MM.1S (cell line): ENCODE measurements around the gene MOCOS.

ENCODE experiments used
- DNase-seq: peaks from one replicate; pipeline ENCODE4 v3.0.0-alpha.2; 2015
- H2AFZ ChIP-seq: fragments of 300-600 bp; sonication (generic); 2 replicates; pipeline ENCODE4 v1.6.0; 2016; ENCODE audit warnings: antibody characterized with exemption, low read length
- H3F3A ChIP-seq: fragments of 300-600 bp; sonication (generic); 2 replicates; pipeline ENCODE4 v1.6.1; 2016; ENCODE audit warnings: mild to moderate bottlenecking, antibody characterized with exemption, low read length, moderate library complexity, mixed read lengths; ENCODE audit not compliant: insufficient read depth
- H3K27ac ChIP-seq: fragments of 300-600 bp; sonication (generic); 2 replicates; pipeline ENCODE4 v1.5.1; 2016; ENCODE audit warnings: mild to moderate bottlenecking, low read length
- H3K27me3 ChIP-seq: fragments of 300-600 bp; sonication (generic); replicated peaks from 2 replicates; pipeline ENCODE4 v1.6.0; 2016; ENCODE audit warnings: low read length; ENCODE audit not compliant: insufficient read depth
- H3K36me3 ChIP-seq: fragments of 300-600 bp; sonication (generic); replicated peaks from 2 replicates; pipeline ENCODE4 v1.6.1; 2016; ENCODE audit warnings: mild to moderate bottlenecking, low read length, mixed read lengths; ENCODE audit not compliant: insufficient read depth
- H3K4me1 ChIP-seq: fragments of 300-600 bp; sonication (generic); 2 replicates; pipeline ENCODE4 v1.6.1; 2016; ENCODE audit warnings: low read length, mixed read lengths
- H3K4me2 ChIP-seq: fragments of 300-600 bp; sonication (generic); 2 replicates; pipeline ENCODE4 v1.6.0; 2016; ENCODE audit warnings: low read depth, low read length
- H3K4me3 ChIP-seq: fragments of 300-600 bp; sonication (generic); 2 replicates; pipeline ENCODE4 v1.5.1; 2016; ENCODE audit warnings: low read length, mixed read lengths
- H3K79me2 ChIP-seq: fragments of 300-600 bp; sonication (generic); 2 replicates; pipeline ENCODE4 v1.6.1; 2016; ENCODE audit warnings: mixed run types, low read length, mixed read lengths
- H3K9ac ChIP-seq: fragments of 300-600 bp; sonication (generic); 2 replicates; pipeline ENCODE4 v1.6.1; 2016; ENCODE audit warnings: low read length, mixed read lengths
- H3K9me2 ChIP-seq: fragments of 300-600 bp; sonication (generic); replicated peaks from 2 replicates; pipeline ENCODE4 v1.6.1; 2016; ENCODE audit warnings: mild to moderate bottlenecking, low read length, mixed read lengths; ENCODE audit not compliant: insufficient read depth
- H3K9me3 ChIP-seq: fragments of 300-600 bp; sonication (generic); replicated peaks from 2 replicates; pipeline ENCODE4 v1.6.1; 2016; ENCODE audit warnings: mild to moderate bottlenecking, low read length, mixed read lengths; ENCODE audit not compliant: insufficient read depth
- H4K20me1 ChIP-seq: fragments of 300-600 bp; sonication (generic); 2 replicates; pipeline ENCODE4 v1.6.1; 2016; ENCODE audit warnings: mild to moderate bottlenecking, low read length, moderate library complexity, mixed read lengths; ENCODE audit not compliant: insufficient read depth
- EZH2 ChIP-seq: fragments of 300-600 bp; sonication (generic); optimal IDR thresholded peaks from 2 replicates; pipeline ENCODE3; 2017; ENCODE audit warnings: low read depth, mild to moderate bottlenecking, antibody characterized with exemption, low read length, mixed read lengths
- EZH2phosphoT487 ChIP-seq: fragments of 300-600 bp; sonication (generic); IDR thresholded peaks from 2 replicates; pipeline ENCODE4 v1.6.1; 2018; ENCODE audit warnings: antibody characterized with exemption, low read length
- TF ChIP-seq, protein P1 (sequence below): fragments of 300-600 bp; sonication (generic); IDR thresholded peaks from 2 replicates; pipeline ENCODE4 v1.5.1; 2016; ENCODE audit warnings: antibody characterized with exemption, low read length, mixed read lengths

MOCOS gene

DNA sequence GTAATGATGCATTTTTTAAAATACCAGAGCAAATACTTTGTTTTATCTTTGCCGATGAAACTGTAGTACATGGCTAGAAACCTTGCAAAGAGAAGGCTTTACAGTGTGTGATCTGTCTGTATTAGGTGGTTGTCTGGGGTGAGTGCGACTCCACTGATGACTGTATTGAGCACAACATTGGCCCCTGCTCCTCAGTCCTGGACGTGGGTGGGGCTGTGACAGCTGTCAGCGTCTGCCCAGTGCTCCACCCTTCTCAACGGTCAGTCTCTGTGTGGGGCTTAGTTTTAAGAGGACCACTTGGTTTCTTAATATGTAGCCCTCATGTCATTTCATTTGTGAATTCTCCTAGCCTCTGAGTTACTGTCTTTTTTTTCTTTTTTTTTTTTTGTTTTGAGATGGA is 17.4 kb upstream of the MOCOS start:
- Histone ChIP-seq H3F3A (no peaks in the 10 kb centered on the region), H3K4me2 (no peak overlapping the region), H3K9ac (no peak overlapping the region), H3K4me3 (no peak overlapping the region), H3K9me2 (no peaks in the 10 kb centered on the region), H3K36me3 (no peaks in the 10 kb centered on the region; the same call in 1 of the 2 replicates), H3K4me1 (no peaks in the 10 kb centered on the region), H4K20me1 (no peaks in the 10 kb centered on the region), H3K79me2 (no peaks in the 10 kb centered on the region), H2AFZ (no peak overlapping the region), H3K9me3 (no peaks in the 10 kb centered on the region), H3K27ac (no peak overlapping the region), H3K27me3 (no peaks in the 10 kb centered on the region)
- DNase-seq, result no peak
- TF ChIP-seq EZH2phosphoT487, result no peak
- TF ChIP-seq, protein P1, sequence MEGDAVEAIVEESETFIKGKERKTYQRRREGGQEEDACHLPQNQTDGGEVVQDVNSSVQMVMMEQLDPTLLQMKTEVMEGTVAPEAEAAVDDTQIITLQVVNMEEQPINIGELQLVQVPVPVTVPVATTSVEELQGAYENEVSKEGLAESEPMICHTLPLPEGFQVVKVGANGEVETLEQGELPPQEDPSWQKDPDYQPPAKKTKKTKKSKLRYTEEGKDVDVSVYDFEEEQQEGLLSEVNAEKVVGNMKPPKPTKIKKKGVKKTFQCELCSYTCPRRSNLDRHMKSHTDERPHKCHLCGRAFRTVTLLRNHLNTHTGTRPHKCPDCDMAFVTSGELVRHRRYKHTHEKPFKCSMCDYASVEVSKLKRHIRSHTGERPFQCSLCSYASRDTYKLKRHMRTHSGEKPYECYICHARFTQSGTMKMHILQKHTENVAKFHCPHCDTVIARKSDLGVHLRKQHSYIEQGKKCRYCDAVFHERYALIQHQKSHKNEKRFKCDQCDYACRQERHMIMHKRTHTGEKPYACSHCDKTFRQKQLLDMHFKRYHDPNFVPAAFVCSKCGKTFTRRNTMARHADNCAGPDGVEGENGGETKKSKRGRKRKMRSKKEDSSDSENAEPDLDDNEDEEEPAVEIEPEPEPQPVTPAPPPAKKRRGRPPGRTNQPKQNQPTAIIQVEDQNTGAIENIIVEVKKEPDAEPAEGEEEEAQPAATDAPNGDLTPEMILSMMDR, result no peak
- TF ChIP-seq EZH2, result no peak

DNA sequence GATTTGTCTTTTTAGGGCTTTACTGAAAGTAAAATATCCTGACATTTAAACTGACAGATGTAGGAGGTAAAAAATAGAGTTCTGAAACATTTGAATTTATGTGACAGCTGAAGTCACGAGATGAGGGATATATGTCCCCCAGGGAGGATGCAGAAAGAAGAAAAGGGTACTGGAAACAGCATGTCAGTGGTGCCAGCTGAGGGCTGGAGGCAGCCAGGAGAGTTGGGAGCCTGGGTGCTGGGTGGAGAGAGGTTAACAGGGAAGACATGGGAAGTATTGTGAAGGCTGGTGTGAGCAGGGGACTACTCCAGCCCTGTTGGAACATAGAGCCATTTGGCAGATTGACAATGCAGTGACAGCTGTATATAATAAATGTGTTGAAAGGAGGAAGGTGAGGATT is 11.8 kb upstream of the MOCOS start:
- no peaks in the 10 kb centered on the region for H3K4me1 ChIP-seq
- H3F3A ChIP-seq, result no peaks in the 10 kb centered on the region
- no peaks in the 10 kb centered on the region for H4K20me1 ChIP-seq
- H2AFZ ChIP-seq, result no peak overlapping the region
- TF ChIP-seq EZH2 (no peak), EZH2phosphoT487 (no peak)
- TF ChIP-seq, protein P1, result no peak
- DNase-seq, result no peak
- H3K9ac ChIP-seq, result no peak overlapping the region
- H3K9me3 ChIP-seq, result no peaks in the 10 kb centered on the region
- H3K79me2 ChIP-seq, result no peaks in the 10 kb centered on the region
- no peak overlapping the region for H3K4me3 ChIP-seq
- no peak overlapping the region for H3K4me2 ChIP-seq
- no peak overlapping the region for H3K27ac ChIP-seq
- H3K27me3 ChIP-seq, result no peaks in the 10 kb centered on the region
- no peaks in the 10 kb centered on the region for H3K36me3 ChIP-seq
- H3K9me2 ChIP-seq, result no peaks in the 10 kb centered on the region

DNA sequence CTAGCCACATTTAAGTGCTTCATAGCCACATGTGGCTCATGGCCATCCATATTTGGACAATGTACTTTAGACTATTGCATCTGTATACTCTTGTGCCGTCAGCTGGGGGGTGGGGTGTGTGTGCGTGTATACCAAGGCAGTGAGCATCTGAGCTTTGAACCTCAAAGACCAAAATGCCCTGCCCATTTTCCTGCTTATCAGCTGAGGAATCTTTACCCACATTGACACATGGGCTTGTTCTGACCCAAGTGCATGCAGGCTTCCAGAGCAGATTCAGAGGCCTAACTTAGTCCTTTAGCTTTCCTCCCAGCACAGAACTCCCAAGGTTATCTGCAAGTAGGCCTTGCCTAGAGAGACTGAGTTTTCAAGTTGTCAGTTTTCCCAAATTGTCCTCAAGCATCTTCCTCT is 11.1 kb upstream of the MOCOS start:
- Histone ChIP-seq H3F3A (no peaks in the 10 kb centered on the region), H3K36me3 (no peaks in the 10 kb centered on the region), H2AFZ (no peak overlapping the region), H3K9me3 (no peaks in the 10 kb centered on the region), H3K9me2 (no peaks in the 10 kb centered on the region), H3K4me2 (no peak overlapping the region), H3K9ac (no peak overlapping the region), H3K4me1 (no peaks in the 10 kb centered on the region), H3K27ac (no peak overlapping the region), H3K79me2 (no peaks in the 10 kb centered on the region), H3K4me3 (no peak overlapping the region), H3K27me3 (no peaks in the 10 kb centered on the region), H4K20me1 (no peaks in the 10 kb centered on the region)
- no peak for TF ChIP-seq EZH2phosphoT487
- TF ChIP-seq, protein P1, result no peak
- TF ChIP-seq EZH2, result no peak
- no peak for DNase-seq
